ENCODE results near the gene HOXA13.

The HOXA13 gene

DNA sequence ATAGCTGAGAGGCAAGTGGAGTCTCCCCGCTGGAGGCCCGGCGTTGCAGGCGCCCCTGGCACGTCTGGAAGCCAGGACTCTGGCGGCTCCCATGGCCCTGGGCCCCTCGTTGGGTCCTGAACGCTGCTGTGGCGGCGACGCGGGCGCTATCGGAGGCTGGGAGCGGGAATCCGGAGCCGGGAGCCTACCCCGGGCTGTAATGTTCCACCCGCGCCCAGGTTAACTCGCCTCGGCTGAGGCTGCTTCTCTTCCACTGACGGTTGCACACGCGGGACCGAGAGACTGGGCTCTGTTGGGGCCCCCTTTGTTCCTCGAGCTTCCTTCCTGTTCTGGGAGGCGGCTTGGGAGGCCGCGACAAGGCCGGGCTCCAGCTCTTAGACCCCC is 55.1 kb downstream of the HOXA13 start:
- Histone ChIP-seq H3K9ac (ENCODE audit: low read length) (no peak overlapping the region), H3K4me3 (ENCODE audit: low read depth, low read length, poor library complexity, severe bottlenecking) (no peak overlapping the region), H3F3A (ENCODE audit: insufficient read depth, low read length) (no peaks in the 10 kb centered on the region), H3K4me2 (ENCODE audit: low read length) (no peak overlapping the region), H3K79me2 (ENCODE audit: insufficient read depth, low read length) (no peaks in the 10 kb centered on the region), H2AFZ (ENCODE audit: low read length) (no peak overlapping the region), H3K36me3 (ENCODE audit: insufficient read depth, low read length) (no peaks in the 10 kb centered on the region), H3K9me3 (ENCODE audit: low read length) (no peaks in the 10 kb centered on the region), H3K4me1 (ENCODE audit: insufficient read depth, low read length, severe bottlenecking) (peaks cover 49% of the 10 kb centered on the region), H3K27ac (ENCODE audit: low read depth, low read length, poor library complexity, severe bottlenecking) (no peak overlapping the region), H4K20me1 (ENCODE audit: insufficient read depth, low read length) (no peaks in the 10 kb centered on the region), H3K27me3 (ENCODE audit: insufficient read depth, low read length) (peaks cover 16% of the 10 kb centered on the region; the same call in 1 of the 2 replicates), H3K9me2 (ENCODE audit: low read depth, low read length) (no peaks in the 10 kb centered on the region)
- TF ChIP-seq, protein P1, sequence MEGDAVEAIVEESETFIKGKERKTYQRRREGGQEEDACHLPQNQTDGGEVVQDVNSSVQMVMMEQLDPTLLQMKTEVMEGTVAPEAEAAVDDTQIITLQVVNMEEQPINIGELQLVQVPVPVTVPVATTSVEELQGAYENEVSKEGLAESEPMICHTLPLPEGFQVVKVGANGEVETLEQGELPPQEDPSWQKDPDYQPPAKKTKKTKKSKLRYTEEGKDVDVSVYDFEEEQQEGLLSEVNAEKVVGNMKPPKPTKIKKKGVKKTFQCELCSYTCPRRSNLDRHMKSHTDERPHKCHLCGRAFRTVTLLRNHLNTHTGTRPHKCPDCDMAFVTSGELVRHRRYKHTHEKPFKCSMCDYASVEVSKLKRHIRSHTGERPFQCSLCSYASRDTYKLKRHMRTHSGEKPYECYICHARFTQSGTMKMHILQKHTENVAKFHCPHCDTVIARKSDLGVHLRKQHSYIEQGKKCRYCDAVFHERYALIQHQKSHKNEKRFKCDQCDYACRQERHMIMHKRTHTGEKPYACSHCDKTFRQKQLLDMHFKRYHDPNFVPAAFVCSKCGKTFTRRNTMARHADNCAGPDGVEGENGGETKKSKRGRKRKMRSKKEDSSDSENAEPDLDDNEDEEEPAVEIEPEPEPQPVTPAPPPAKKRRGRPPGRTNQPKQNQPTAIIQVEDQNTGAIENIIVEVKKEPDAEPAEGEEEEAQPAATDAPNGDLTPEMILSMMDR (IDR thresholded peaks at IDR 0.05; ENCODE audit: low read length) = no peak
- no peak for TF ChIP-seq EZH2 (IDR thresholded peaks at IDR 0.05; ENCODE audit: borderline replicate concordance, low read length)

Measured in OCI-LY1 (cell line).